GM23248 (cell line): Measurements from ENCODE around the gene VIPR2. TPM values are rescaled to one million over a fixed set of nuclear protein-coding genes. Genes with fewer than 3 reads are reported as not detected.

ENCODE experiments used
- DNase-seq: peaks from one replicate; pipeline ENCODE4 v3.0.0-alpha.2; 2015
- H2AFZ ChIP-seq: fragments of 200-600 bp; sonication (generic); 2 replicates; pipeline ENCODE4 v1.6.1; 2016; ENCODE audit warnings: antibody characterized with exemption
- H3F3A ChIP-seq: fragments of 200-600 bp; sonication (generic); 2 replicates; pipeline ENCODE4 v1.6.1; 2016; ENCODE audit warnings: mild to moderate bottlenecking, antibody characterized with exemption, mixed run types; ENCODE audit not compliant: insufficient read depth
- H3K27ac ChIP-seq: fragments of 200-600 bp; sonication (generic); 2 replicates; pipeline ENCODE4 v1.5.1; 2016; ENCODE audit warnings: mild to moderate bottlenecking
- H3K27me3 ChIP-seq: fragments of 200-600 bp; sonication (generic); replicated peaks from 2 replicates; pipeline ENCODE4 v1.6.1; 2016; ENCODE audit warnings: mild to moderate bottlenecking; ENCODE audit not compliant: insufficient read depth
- H3K36me3 ChIP-seq: fragments of 200-600 bp; sonication (generic); 2 replicates; pipeline ENCODE4 v1.6.1; 2016; ENCODE audit warnings: low read depth, mild to moderate bottlenecking
- H3K4me1 ChIP-seq: fragments of 200-600 bp; sonication (generic); 2 replicates; pipeline ENCODE4 v1.6.1; 2016; ENCODE audit warnings: mild to moderate bottlenecking; ENCODE audit not compliant: insufficient read depth
- H3K4me2 ChIP-seq: fragments of 200-600 bp; sonication (generic); one replicate; pipeline ENCODE4 v1.6.1; 2016; ENCODE audit warnings: mild to moderate bottlenecking; ENCODE audit not compliant: unreplicated experiment
- H3K4me3 ChIP-seq: fragments of 200-600 bp; sonication (generic); 2 replicates; pipeline ENCODE4 v1.5.1; 2016; ENCODE audit warnings: mild to moderate bottlenecking
- H3K79me2 ChIP-seq: fragments of 200-600 bp; sonication (generic); 2 replicates; pipeline ENCODE4 v1.6.1; 2016; ENCODE audit warnings: mild to moderate bottlenecking; ENCODE audit not compliant: insufficient read depth
- H3K9ac ChIP-seq: fragments of 200-600 bp; sonication (generic); 2 replicates; pipeline ENCODE4 v1.6.1; 2016; ENCODE audit warnings: mild to moderate bottlenecking
- H3K9me2 ChIP-seq: fragments of 200-600 bp; sonication (generic); 2 replicates; pipeline ENCODE4 v1.6.1; 2016; ENCODE audit warnings: mixed run types, mild to moderate bottlenecking, moderate library complexity; ENCODE audit not compliant: insufficient read depth
- H3K9me3 ChIP-seq: fragments of 200-600 bp; sonication (generic); one replicate; pipeline ENCODE4 v1.6.1; 2017; ENCODE audit warnings: low read depth
- H4K20me1 ChIP-seq: fragments of 200-600 bp; sonication (generic); 2 replicates; pipeline ENCODE4 v1.6.0; 2016; ENCODE audit not compliant: insufficient read depth
- EZH2 ChIP-seq: fragments of 200-600 bp; sonication (generic); IDR thresholded peaks from 2 replicates; pipeline ENCODE4 v1.6.1; 2018; ENCODE audit warnings: antibody characterized with exemption, mild to moderate bottlenecking; ENCODE audit not compliant: insufficient read depth, poor library complexity, severe bottlenecking
- EZH2phosphoT487 ChIP-seq: fragments of 200-600 bp; sonication (generic); IDR thresholded peaks from 2 replicates; pipeline ENCODE4 v1.6.1; 2018; ENCODE audit warnings: antibody characterized with exemption, moderate library complexity, mild to moderate bottlenecking, low read depth; ENCODE audit not compliant: insufficient read depth
- WGBS, 2 experiments: methylation state at CpG; one replicate each; pipeline ENCODE4 v1.1.6; 2015 to 2017; ENCODE audit warnings: low lambda C conversion rate in 2 of 2, low coverage in 1 of 2; ENCODE audit errors: missing lambda C conversion rate in 2 of 2; 5-methylcytosine and 5-hydroxymethylcytosine counted together
- in situ Hi-C: fragments of 300-500 bp; cut with MboI; formaldehyde crosslinking; loops from 2 replicates; pipeline ENCODE4 v1.15.0; 2020
- polyA plus RNA-seq: library from polyadenylated mRNA; unstranded; fragments of >200 nt; fragmentation: Nextera tagmentation; extraction: Ambion mirVana; gene quantifications from 2 replicates; pipeline ENCODE4 v1.2.1, GENCODE V29; 2016
- total RNA-seq: library from RNA; depleted of rRNA; stranded (reverse); fragments of >200 nt; shearing (Covaris generic); gene quantifications from 2 replicates; pipeline ENCODE4 v1.2.3, GENCODE V29; 2014

Gene VIPR2
- total and polyA plus RNA-seq, 2 experiments from 2014 or later = not detected

GRCh38 chr7:159119026-159119741, 25.5 kb downstream of the VIPR2 start:
- Histone ChIP-seq H3K79me2 (no peaks in the 10 kb centered on the region), H4K20me1 (no peaks in the 10 kb centered on the region), H3K4me3 (no peak overlapping the region), H3K9ac (no peak overlapping the region), H3K27me3 (no peaks in the 10 kb centered on the region), H3K36me3 (no peaks in the 10 kb centered on the region), H3K4me2 (no peak overlapping the region), H3K9me3 (no peaks in the 10 kb centered on the region), H3K27ac (no peak overlapping the region), H2AFZ (no peak overlapping the region), H3K4me1 (no peaks in the 10 kb centered on the region), H3K9me2 (no peaks in the 10 kb centered on the region), H3F3A (no peaks in the 10 kb centered on the region)
- WGBS, 2 experiments = 50% methylated on average over 19 of the region's 19 CpGs
- in situ Hi-C loops = no loop called here
- DNase-seq = no peak
- no peak for TF ChIP-seq EZH2
- no peak for TF ChIP-seq EZH2phosphoT487

DNA sequence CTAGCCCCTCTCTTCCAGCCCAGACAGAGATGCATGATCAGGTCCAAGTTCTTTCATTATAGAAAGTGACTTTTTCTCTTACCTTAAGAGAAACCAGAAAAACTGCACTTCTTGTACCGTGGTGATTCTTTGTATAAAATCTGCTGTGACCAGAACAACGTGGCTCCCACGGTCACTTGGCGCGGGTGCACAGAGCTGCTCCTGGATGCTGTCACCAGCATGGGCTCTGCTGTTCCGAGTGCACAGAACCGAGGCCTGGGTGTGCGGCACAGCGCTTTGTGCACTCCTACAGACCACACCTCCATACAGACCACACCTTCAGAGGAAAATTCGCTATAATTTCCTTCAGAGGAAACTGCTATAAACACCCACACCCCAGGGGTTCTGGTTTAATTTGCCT, 26.0 kb downstream of the VIPR2 start:
- 51 to 59% methylated on average over 10 of the region's 10 CpGs for WGBS, 2 experiments
- Histone ChIP-seq H3K79me2 (no peaks in the 10 kb centered on the region), H3F3A (no peaks in the 10 kb centered on the region), H3K27ac (no peak overlapping the region), H3K9ac (no peak overlapping the region), H3K27me3 (no peaks in the 10 kb centered on the region), H3K9me2 (no peaks in the 10 kb centered on the region), H2AFZ (no peak overlapping the region), H3K9me3 (no peaks in the 10 kb centered on the region), H3K4me1 (no peaks in the 10 kb centered on the region), H3K4me3 (no peak overlapping the region), H4K20me1 (no peaks in the 10 kb centered on the region), H3K4me2 (no peak overlapping the region), H3K36me3 (no peaks in the 10 kb centered on the region)
- TF ChIP-seq EZH2 (no peak), EZH2phosphoT487 (no peak)
- in situ Hi-C loops = no loop called here
- DNase-seq = no peak

GRCh38 chr7:159118197-159118595, 26.5 kb downstream of the VIPR2 start:
- Histone ChIP-seq H3F3A (no peaks in the 10 kb centered on the region), H3K9ac (no peak overlapping the region), H3K9me2 (no peaks in the 10 kb centered on the region), H3K9me3 (no peaks in the 10 kb centered on the region), H4K20me1 (no peaks in the 10 kb centered on the region), H3K4me1 (no peaks in the 10 kb centered on the region), H2AFZ (no peak overlapping the region), H3K4me2 (no peak overlapping the region), H3K27me3 (no peaks in the 10 kb centered on the region), H3K4me3 (no peak overlapping the region), H3K27ac (no peak overlapping the region), H3K36me3 (no peaks in the 10 kb centered on the region), H3K79me2 (no peaks in the 10 kb centered on the region)
- TF ChIP-seq EZH2phosphoT487 = no peak
- no peak for TF ChIP-seq EZH2
- WGBS, 2 experiments = 25 to 30% methylated on average over 13 of the region's 13 CpGs
- in situ Hi-C loops = no loop called here
- DNase-seq = no peak

DNA sequence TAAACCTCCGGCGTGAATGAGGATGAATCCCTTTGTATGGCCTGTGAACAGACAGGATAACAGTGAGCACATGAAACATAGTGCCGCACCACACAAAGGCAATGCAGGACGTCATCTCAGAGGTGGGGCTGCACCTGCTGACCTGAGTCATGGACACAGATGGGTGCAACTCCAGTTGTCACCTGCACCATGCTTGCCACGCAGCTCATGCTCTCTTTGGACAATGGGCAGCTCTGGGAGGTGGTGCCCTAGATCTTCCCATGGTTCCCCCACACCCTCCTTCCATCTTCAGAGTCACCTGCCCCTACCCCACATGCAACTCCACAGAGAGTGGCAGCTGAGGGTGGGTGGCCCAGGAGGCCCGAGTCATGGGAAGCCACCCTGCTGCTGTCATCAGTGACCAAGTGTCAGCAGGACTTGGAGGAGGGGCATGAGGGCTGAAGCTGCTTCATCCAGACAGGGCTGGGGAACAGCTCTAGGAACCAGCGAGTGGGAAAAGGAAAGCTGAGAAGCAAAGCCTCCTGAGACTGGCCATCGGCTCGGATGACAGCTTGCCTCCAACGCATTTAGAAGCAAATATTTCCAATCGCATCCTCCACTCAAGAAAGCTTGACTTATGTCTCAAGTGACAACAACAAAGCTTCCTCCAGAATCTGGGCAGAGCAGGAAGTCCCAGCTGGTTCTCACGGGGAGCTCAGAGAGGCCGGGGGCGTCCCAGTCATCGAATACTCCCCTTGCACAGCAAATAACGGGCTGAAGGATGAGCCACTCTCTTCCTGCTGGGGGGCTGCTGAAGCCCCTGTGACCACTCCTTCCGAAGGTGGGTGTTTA, 27.1 kb downstream of the VIPR2 start:
- no peaks in the 10 kb centered on the region for H3K36me3 ChIP-seq
- no peaks in the 10 kb centered on the region for H3K9me3 ChIP-seq
- H3F3A ChIP-seq = no peaks in the 10 kb centered on the region
- no peak for DNase-seq
- TF ChIP-seq EZH2phosphoT487 = no peak
- no peak for TF ChIP-seq EZH2
- no peaks in the 10 kb centered on the region for H3K79me2 ChIP-seq
- 18 to 19% methylated on average over 17 of the region's 17 CpGs for WGBS, 2 experiments
- no peaks in the 10 kb centered on the region for H3K9me2 ChIP-seq
- no peak overlapping the region for H3K9ac ChIP-seq
- H3K4me3 ChIP-seq = no peak overlapping the region
- in situ Hi-C loops = no loop called here
- H4K20me1 ChIP-seq = no peaks in the 10 kb centered on the region
- H3K27ac ChIP-seq = no peak overlapping the region
- H3K4me2 ChIP-seq = no peak overlapping the region
- H3K27me3 ChIP-seq = no peaks in the 10 kb centered on the region
- H3K4me1 ChIP-seq = no peaks in the 10 kb centered on the region
- H2AFZ ChIP-seq = no peak overlapping the region
